ENCODE data around the gene VAV2.

The VAV2 gene

DNA sequence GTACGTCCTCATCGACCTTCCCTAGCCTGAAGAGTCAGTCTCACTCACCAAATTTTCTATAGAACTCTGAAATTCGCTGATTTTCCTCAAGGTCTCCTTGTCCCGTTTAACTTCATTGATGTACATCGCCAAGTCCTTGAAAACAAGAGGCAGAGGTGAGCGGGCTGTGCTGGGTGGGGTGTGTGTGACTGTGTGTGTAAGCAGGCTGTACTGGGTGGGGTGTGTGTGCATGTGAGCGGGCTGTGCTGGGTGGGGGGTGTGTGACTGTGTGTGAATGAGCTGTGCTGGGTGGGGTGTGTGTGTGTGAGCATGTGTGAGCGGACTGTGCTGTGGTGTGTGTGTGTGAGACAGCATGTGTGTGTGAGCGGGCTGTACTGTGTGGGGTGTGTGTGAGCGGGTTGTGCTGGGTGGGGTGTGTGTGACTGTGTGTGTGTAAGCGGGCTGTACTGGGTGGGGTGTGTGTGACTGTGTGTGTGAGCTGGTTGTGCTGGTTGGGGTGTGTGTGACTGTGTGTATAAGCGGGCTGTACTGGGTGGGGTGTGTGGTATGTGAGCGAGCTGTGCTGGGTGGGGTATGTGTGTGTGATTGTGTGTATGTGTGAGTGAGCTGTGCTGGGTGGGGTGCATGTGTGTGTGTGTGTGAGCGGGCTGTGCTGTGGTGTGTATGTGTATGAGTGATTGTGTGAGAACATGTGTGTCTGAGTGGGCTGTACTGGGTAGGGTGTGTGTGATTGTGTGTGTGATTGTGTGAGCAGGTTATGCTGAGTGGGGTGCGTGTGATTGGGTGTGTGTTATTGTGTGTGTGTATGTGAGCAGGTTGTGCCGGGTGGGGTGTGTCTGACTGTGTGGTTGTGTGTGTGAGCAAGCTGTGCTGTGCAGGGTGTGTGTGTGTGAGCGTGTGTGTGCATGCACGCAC is 200.1 kb downstream of the VAV2 start:
- no peak for DNase-seq

DNA sequence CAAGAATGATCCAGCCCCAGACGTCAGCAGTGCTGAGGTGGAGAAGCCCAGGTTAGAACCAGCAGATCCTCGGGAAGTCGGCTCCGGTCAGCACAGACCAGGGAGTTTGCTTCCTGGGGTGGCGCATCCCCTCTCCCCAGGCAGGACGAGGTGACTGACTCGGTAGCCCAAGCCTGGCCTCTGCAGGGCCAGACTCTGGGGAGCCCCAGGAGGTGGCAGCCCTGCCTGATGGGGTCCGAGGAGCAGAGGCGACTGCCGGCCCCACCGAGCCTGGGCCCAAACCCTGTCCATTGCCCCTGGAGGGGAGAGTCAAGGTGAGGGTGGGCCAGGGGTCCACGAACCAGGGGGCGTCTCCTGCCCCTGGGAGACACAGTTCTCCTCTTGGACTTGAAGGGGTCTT is 201.1 kb downstream of the VAV2 start:
- DNase-seq: no peak

- DNase-seq: no peak
These were observed 202.3 kb downstream of the VAV2 start for GRCh38 chr9:133789778-133790177.

- DNase-seq: peak; percentile 64
These were observed 203.1 kb downstream of the VAV2 start for GRCh38 chr9:133788819-133789717.

DNA sequence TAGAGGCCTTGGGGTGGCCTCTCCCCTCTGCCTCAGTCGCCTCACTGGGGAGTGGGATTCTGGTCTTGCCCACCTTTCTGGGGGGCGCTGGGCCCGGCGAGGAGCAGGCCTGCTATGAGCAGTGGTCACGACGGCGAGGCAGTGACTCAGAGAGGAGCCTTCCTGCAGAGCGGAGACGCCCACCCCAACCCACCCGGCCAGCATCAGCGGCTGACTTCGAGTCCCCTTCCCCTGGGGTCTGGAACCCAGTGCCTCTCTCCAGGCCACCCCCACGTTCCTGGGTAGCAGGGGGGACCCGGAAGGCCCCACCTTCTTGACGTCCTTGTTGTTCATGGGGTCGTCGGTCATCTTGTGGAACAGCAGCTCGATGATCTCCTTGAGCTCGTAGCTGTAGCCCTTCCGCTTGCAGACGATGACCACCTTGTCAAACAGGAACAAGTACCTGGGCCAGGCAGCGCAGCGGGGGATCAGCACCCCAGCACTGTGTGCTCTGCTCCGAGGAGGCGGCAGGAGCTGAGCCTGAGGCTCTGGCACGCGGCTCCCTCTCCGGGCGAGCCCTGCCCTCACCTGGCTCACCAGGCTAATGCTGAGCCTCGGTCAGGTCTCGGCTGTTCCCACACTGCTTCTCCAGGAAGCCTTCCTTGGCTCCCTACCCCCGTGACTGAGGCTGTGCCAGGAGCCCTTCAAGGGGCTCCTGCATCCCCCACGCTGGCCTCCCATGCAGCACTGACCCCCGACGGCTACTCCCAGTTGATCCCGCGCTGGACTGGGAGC is 203.9 kb downstream of the VAV2 start:
- DNase-seq: no peak

DNA sequence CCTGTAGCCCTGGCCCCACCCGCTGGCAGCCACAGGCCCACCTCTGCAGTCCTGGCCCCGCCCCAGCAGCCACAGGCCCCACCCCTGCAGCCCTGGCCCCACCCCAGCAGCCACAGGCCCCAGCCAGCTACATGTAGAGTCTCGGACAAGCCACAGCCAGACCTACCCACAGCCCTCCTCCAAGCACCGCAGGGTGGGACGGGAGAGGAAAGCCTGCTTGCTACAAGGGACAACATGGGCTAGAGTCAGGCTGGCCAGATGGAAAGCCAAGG is 204.4 kb downstream of the VAV2 start:
- DNase-seq: peak; percentile 82

DNA sequence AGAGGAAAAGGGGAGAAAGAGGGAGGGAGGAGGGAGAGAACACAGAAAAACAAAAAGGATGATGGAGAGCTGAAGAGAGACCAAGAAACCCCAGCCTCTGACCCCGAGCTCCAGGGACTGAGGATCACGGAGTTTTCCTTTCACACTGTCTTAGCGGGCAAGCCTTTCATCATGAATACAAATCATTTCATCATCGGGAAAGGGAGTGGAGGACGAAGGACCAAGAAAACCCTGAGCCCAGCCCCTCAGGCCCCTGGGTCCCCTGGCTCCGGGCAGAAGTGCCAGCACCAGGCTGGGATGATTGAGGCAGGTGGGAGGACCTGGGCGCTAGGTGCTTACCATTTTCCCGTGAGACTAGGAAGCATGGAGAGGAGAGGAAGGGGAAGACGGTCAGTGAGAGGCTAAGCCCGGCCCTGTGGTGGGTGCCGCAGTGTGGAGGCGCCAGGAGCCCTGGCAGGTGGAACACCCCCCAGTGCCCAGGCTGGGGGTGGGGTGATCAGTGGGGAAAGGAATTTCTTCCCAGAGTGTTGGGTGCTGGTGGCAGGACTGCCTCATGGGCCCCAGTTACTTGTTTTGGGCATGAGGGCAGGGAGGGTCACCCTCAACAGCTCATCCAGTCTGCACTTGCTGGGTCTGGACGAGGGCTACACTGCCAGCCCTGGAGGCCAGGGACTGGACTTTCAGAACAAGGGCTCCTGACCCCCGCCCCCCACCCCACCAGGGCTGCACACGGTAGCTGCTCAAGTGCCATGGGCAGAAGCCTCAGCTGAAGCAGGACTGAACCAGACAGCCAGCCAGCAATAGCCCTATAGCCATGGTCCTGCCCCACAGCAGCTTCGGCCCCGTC is 205.0 kb downstream of the VAV2 start:
- no peak for DNase-seq

GRCh38 chr9:133786371-133786753 is 205.8 kb downstream of the VAV2 start:
- no peak for DNase-seq

GRCh38 chr9:133785753-133786370 is 206.3 kb downstream of the VAV2 start:
- DNase-seq: no peak

DNA sequence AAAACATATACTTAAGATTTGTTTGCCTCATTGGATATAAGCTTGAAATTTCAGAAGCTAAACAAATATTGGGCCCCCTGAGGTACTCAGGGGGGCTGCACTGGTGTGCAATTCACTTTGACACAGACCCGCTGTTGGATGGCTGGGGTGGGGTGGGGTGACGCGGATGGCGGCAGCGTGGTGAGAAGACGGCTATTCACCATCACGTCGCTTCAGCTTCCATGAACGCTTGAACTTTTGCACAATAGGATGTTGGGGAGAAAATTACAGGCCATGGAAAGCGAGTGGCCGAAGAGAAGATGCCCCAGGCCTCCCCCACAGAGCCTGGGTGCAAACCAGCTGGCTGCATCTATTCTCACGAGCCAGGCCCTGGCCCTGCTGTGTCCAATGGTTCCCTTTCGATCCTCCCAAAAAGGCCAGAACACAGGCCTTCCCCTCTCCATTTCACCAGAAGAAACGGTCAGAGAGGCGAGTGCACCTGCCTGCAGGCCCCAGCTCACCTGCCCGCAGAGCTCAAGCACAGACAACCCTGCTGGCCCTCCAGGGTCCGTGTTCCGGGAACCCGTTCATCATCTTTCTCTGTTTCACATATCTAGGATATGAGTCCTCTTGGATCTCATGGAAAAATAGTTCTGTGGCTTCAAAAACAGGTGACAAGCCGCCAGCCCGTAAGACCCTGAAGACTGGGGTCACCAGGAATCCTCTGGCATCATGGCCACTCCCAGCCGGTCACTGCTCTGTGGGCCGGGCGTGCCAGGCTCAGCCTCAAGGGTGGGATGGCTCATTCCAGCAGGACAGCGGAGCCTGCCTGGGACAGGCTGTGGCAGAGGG is 207.2 kb downstream of the VAV2 start:
- no peak for DNase-seq

DNA sequence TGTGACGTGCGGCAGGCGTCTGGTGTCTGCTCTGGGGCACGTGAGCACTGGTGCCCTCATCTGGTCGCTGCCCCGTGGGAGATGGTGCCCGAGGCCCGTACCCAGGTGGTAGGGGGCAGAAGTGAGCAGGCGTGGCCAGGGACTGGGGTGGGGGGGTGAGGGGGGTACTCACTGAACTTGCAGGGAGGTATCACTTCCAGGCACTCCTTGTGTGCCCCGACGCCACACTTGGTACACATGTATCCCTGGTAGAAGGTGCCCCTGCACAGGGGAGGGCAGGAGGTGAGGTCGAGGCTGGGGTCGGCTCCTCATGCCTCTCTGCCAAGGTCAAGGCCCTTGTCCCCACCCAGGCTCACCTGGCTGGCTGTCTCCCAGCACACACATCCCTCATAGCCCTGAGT is 208.8 kb downstream of the VAV2 start:
- DNase-seq: no peak

DNA sequence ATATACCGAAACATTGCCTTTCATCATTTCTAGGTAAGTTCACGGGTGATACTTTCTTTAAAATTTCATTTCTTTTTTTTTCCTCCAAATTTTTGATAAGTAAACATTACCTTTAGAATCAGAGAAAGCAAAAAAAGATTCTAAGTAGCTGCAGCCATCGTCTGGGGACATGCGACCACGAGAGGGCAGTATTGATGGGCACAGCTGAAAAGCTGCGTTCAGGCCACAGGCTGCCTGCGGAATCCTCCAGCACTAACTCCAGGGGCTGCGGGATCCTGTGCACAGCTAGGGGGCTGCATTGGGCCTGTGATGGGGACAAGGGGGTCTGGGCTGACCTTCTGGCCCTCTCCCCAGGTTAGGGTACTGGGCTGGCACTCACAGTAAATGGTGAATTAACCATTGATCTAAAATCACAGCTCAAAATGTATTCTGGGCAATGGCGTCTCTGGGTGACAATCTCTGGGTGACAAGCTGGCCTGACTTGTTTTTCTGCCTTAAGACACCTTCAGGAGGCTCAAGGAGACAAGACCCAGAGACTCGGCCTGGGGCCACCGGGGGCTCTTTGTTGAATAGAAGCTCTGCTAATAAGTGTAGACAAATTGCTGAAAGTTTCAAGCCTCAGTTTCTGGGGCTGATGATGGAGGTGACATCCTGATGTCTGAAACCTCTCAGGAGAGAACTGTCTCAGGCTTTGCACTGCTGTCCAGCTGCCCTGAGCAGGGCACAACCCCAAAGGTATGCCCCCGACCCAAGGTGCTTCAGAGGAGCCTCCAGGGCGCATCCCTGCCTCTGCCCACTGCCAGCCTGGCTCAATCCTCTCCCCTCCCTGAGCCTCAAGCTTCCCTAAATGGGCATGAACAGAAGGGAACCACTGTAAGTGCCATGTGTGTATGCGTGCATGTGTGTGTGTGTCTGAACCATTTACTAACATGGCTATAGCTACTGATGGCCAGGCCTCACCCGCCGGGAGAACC is 209.7 kb downstream of the VAV2 start:
- DNase-seq: peak; percentile 83

DNA sequence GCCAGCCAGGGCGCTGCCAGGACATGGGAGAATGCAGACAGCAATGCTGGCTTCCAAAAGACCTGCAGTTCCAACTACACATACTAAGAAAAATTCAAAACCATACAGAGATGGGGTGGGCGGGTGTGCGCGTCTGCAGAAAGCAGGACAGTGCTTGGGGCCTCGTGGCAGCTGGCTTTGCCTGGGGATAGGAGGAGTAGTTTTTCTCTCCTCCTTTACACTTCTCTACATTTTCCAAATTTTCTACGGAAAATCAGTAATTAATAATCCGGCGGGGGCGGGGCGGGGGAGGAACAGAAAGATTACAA is 210.3 kb downstream of the VAV2 start:
- DNase-seq: no peak

DNA sequence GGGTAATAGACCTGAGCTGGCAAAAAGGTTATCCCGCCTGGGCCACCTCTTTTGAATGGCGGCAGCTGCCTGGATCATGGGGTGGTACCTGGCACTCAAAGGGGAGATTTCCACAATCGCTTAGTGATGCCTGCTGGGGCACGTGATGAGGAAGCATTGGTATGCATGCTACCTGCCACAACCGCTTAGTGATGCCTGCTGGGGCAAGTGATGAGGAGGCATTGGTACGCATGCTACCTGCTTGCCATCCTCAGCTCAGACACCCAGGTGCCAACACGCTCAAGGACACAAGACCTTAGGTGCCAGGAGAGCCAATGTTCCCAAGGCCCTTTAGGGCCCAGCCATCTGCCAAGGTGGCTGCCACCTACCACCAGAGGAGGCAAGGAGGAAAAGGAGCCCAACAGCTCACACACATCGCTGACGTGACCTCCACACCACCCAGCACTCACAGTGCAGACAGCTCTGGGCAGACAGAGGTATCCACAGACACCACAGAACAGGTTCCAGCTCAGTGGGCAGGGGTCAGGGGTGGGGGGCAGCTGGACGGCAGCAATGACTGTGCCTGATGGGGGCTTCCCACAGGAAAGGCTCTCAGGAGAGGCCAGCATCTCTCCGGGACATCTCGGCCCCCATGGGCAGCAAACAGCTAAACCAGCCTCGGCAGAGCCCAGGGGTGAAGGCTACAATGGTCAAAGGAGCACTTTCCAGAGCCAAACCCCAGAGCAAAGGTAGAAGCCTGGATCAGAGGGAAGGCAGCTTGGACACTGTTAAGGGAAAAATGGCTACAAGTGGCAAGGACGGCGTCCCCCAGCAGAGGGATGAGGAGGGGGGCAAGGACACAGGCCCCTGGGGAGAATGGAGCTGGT is 210.9 kb downstream of the VAV2 start:
- DNase-seq: peak; percentile 12

DNA sequence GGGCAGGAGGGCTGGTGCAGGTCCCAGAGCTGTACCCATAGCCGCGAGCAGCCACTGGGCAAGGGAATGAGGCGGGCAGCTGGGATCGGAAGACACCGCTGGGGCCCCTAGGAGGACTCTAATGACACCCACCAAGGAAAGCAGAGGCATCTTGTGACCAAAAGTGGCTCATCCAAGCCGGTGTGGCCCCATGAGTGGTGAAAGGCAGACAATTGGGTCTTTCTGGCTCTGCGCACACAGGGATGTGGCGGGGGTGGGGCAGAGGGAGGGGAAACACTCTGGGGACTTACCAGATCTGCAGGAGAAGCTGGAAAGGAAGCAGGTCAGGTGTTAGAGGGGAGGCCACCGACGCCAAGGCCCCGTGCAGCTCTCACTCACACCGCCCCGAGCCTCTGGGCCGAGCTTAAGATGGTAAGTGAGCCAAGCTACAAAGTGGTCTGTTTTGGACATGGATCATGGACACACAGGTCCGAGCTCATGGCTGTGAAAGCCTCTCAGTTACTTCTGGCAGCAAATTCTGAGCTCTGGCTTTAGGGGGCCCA is 211.6 kb downstream of the VAV2 start:
- peak; percentile 18 for DNase-seq

GRCh38 chr9:133779516-133780403 is 212.4 kb downstream of the VAV2 start:
- DNase-seq: peak; percentile 14

GRCh38 chr9:133779081-133779480 is 213.0 kb downstream of the VAV2 start:
- peak; percentile 7 for DNase-seq

Data from right hindlimb (tissue), 1 donor.